Choroid plexus epithelial cell (primary cell): Measurements from ENCODE around the gene CDC42BPB.

ENCODE experiments used
- DNase-seq: peaks from one replicate; pipeline ENCODE4 v3.0.0-alpha.2; 2010; ENCODE audit warnings: low read depth
- H3K4me3 ChIP-seq: 2 replicates; pipeline ENCODE4 v1.5.1; 2011; ENCODE audit warnings: low read depth, mild to moderate bottlenecking, control low read depth, low read length, moderate library complexity
- TF ChIP-seq, protein P1 (sequence below): conservative IDR thresholded peaks from 2 replicates; pipeline ENCODE4 v1.5.1; 2011; ENCODE audit warnings: low read depth, mild to moderate bottlenecking, control low read depth, inconsistent platforms, low read length, moderate library complexity

Gene CDC42BPB

DNA sequence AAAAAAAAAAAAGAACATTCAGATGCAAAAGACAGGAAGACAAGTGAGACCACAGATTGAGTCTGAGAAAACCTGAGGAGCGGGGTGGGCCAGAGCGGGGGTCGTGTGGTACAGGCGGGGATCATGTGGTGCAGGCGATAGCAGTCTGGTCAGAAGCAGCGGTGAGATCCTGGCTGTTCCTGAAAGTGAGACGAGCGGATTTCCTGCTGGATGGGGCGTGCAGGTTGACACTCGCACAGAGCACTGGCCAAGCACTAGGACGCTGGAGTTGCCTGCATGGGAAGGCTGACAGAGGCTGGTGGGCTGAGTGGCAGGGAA lies 35.7 kb downstream of the CDC42BPB start:
- H3K4me3 ChIP-seq = no peak overlapping the region
- DNase-seq = no peak
- TF ChIP-seq, protein P1, sequence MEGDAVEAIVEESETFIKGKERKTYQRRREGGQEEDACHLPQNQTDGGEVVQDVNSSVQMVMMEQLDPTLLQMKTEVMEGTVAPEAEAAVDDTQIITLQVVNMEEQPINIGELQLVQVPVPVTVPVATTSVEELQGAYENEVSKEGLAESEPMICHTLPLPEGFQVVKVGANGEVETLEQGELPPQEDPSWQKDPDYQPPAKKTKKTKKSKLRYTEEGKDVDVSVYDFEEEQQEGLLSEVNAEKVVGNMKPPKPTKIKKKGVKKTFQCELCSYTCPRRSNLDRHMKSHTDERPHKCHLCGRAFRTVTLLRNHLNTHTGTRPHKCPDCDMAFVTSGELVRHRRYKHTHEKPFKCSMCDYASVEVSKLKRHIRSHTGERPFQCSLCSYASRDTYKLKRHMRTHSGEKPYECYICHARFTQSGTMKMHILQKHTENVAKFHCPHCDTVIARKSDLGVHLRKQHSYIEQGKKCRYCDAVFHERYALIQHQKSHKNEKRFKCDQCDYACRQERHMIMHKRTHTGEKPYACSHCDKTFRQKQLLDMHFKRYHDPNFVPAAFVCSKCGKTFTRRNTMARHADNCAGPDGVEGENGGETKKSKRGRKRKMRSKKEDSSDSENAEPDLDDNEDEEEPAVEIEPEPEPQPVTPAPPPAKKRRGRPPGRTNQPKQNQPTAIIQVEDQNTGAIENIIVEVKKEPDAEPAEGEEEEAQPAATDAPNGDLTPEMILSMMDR = no peak

DNA sequence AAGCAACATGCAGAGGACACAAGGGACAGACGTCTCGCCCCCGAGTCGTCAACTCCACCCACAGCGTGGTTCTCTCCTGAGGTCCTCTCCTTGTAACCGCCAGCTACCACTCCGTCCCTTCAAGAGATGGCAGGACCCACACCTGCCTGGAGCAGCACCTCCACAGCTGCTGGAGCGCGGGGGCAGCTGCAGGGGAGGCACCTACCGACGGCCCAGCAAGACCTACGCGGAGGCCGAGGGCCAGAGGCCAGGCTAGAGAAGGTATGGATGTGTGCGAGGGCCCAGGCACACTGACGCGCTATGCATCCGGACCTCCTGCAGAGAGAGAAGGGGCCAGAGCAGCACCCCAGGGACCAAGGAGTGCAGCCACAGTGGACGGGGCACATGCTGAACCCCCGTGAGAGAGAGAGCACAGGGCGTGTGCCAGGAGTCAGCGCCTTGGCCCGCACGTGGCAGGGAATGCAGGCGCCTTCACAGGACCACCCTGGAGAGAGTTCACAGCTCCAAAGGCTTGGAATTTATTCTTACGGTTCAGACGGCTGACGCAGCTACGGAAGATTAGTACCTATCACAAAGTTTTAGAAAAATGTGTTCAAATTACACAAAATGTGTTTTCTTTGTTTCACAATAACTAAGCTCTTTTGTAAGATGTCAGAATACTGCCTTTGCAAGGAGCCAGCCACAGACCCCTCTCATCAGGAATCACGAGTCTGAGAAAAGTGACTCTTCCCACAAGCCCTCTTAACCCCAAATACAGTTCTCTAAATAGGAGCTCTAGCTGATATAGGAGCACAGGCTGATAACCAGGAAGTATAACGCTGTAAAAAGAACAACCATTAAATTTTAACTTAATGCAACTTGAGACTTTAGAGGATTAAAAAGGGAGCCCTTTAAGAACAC lies 36.8 kb downstream of the CDC42BPB start:
- TF ChIP-seq, protein P1 = no peak
- no peak for DNase-seq
- H3K4me3 ChIP-seq = no peak overlapping the region

DNA sequence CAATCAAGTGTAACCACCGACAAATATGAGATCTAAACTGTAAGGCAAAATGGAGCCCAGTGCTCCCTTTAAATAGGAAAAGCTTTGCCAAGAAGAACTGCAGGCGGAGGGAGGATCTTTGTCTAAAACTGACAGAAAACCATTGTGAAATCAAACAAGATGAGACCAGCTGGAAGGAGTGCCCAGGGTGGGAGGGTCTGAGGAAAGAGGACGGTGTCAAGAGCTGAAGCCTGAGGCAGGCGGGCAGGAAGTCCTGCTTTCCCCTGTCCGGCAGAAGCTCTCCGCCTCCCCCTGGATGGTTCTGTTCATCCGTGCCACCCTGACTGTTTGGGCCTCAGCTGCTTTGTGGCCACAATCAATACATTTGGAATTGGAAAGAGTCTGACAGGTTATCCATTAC lies 37.5 kb downstream of the CDC42BPB start:
- H3K4me3 ChIP-seq = no peak overlapping the region
- DNase-seq = no peak
- TF ChIP-seq, protein P1 = no peak

DNA sequence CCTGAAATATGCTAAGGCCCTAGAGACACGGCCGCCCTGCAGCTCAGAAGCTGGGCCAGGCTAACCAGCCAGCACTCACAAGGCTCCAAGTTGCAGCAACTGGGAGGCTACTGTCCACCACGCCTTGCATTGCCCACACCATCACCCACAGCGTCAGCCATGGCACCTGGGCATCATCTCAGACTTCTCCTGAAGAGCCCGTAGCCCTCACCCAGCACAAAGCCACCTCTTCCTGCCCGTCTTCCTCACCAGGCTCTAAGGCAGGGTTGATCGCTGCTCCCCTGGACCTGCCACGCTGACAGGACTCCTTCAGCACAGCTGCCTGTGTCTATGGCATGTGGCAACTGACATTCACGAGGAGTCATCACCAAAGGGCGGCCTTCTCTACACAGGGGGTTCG lies 38.1 kb downstream of the CDC42BPB start:
- TF ChIP-seq, protein P1 = no peak
- no peak overlapping the region for H3K4me3 ChIP-seq
- no peak for DNase-seq

DNA sequence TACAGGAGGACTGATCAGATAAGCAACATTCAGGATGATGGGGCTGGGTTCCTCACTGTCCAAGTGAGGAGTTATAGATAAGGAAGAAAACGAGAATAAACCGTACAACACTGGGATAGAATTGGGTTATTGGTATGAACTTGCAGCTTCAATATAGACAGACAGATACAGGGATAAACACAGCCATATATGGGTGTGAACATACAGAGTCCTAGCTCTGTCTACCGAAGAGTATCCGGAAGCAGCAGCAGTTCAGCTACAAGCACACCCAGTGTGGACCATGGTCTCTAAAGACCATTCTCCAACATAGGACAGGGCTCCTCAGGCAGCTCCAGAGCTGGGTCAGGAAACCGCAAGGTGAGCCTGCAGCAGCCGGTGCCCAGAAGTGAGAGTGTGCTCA lies 40.8 kb downstream of the CDC42BPB start:
- TF ChIP-seq, protein P1 = no peak
- DNase-seq = no peak
- no peak overlapping the region for H3K4me3 ChIP-seq

DNA sequence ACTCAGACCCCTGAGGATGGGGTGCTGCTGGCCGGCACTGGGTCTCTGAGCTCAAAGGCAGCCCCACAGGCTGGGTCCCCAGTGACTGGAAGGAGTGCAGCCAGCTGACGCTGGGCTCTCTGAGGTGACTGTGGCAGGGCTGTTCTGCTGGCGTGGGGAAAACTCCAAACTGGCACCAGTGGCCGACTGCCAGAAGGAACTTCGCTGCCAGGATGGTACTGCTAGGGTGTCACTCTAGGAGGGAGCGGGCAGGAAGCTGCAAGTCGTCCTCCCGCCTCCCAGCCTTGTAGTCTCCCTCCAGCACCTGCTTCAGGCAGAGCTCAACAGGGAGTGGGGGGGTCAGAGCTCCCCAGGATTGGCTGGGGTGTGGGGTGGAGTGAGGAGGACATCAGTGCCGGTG lies 41.3 kb downstream of the CDC42BPB start:
- H3K4me3 ChIP-seq = no peak overlapping the region
- TF ChIP-seq, protein P1 = no peak
- no peak for DNase-seq

DNA sequence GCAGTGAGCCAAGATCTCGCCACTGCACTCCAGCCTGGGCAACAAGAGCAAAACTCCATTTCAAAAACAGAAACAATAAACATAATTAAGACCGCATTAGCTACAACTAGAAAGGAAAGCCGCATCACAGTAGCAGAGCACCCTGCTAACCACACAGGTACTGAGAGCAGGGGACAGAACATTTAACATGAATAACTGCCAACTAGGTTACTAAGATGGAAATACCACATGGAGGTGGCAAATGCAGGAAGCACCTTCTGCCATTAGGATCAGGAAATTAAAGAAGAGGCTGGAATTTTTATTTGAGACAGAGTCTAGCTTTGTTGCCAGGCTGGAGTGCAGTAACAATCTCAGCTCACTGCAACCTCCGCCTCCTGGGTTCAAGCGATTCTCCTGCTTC lies 41.9 kb downstream of the CDC42BPB start:
- TF ChIP-seq, protein P1 = no peak
- no peak overlapping the region for H3K4me3 ChIP-seq
- no peak for DNase-seq
